CD14-positive monocyte (primary cell): ENCODE measurements around the gene MAGEF1. TPM values are rescaled to one million over a fixed set of nuclear protein-coding genes. Genes with fewer than 3 reads are reported as not detected.

Source experiments
- DNase-seq, 3 donors: peaks; one replicate each; pipeline ENCODE4 v3.0.0-alpha.2; 2011 to 2022
- H2AFZ ChIP-seq: 2 replicates; pipeline ENCODE4 v1.6.0; 2012; ENCODE audit warnings: mild to moderate bottlenecking, low read depth, low read length, inconsistent platforms; ENCODE audit not compliant: insufficient read depth, poor library complexity, severe bottlenecking
- H3K27ac ChIP-seq, 2 donors: 1 replicate in 1 of 2; 2 replicates in 1 of 2; pipeline ENCODE4 v1.5.1; 2012 to 2013; ENCODE audit warnings: low read length in 2 of 2, control low read depth in 1 of 2, inconsistent platforms in 1 of 2, low read depth in 1 of 2, mild to moderate bottlenecking in 1 of 2
- H3K27me3 ChIP-seq, 2 donors: one replicate each; pipeline versions ENCODE4 v1.6.0 to v1.6.1; 2011 to 2013; ENCODE audit warnings: low read length in 2 of 2; ENCODE audit not compliant: control insufficient read depth in 2 of 2, insufficient read depth in 2 of 2
- H3K36me3 ChIP-seq, 2 donors: replicated peaks in 1 of 2; 1 replicate in 1 of 2; 2 replicates in 1 of 2; pipeline versions ENCODE4 v1.5.1 to v1.6.1; 2012 to 2013; ENCODE audit warnings: low read length in 2 of 2, control low read depth in 1 of 2, inconsistent platforms in 1 of 2, mild to moderate bottlenecking in 1 of 2; ENCODE audit not compliant: insufficient read depth in 2 of 2, control insufficient read depth in 1 of 2
- H3K4me1 ChIP-seq, 2 donors: 1 replicate in 1 of 2; 2 replicates in 1 of 2; pipeline versions ENCODE4 v1.5.1 to v1.6.1; 2012 to 2013; ENCODE audit warnings: low read length in 2 of 2, control low read depth in 1 of 2, inconsistent platforms in 1 of 2, mild to moderate bottlenecking in 1 of 2, moderate library complexity in 1 of 2; ENCODE audit not compliant: insufficient read depth in 2 of 2, control insufficient read depth in 1 of 2
- H3K4me2 ChIP-seq: replicated peaks from 2 replicates; pipeline ENCODE3; 2012; ENCODE audit warnings: low read length, moderate library complexity, mild to moderate bottlenecking; ENCODE audit not compliant: poor library complexity, severe bottlenecking; ENCODE audit errors: extremely low read depth
- H3K4me3 ChIP-seq, 3 experiments: fragments of 200-600 bp in 1 of 3; sonication (generic) in 1 of 3; replicated peaks in 1 of 3; 1 replicate in 2 of 3; 2 replicates in 1 of 3; pipeline ENCODE4 v1.5.1; 2011 to 2013; ENCODE audit warnings: low read length in 3 of 3, mild to moderate bottlenecking in 3 of 3, control low read depth in 2 of 3, low read depth in 2 of 3, inconsistent platforms in 1 of 3, moderate library complexity in 1 of 3
- H3K79me2 ChIP-seq: 2 replicates; pipeline ENCODE4 v1.6.0; 2012; ENCODE audit warnings: mild to moderate bottlenecking, control low read depth, inconsistent platforms, low read length, moderate library complexity; ENCODE audit not compliant: insufficient read depth
- H3K9ac ChIP-seq: 2 replicates; pipeline ENCODE4 v1.6.0; 2017; ENCODE audit warnings: low read length, mild to moderate bottlenecking; ENCODE audit not compliant: insufficient read depth, poor library complexity, severe bottlenecking
- H3K9me3 ChIP-seq, 2 donors: replicated peaks in 1 of 2; 1 replicate in 1 of 2; 2 replicates in 1 of 2; pipeline versions ENCODE4 v1.5.1 to v1.6.1; 2012 to 2013; ENCODE audit warnings: low read length in 2 of 2, control low read depth in 1 of 2; ENCODE audit not compliant: control insufficient read depth in 1 of 2, insufficient read depth in 1 of 2
- H4K20me1 ChIP-seq: 2 replicates; pipeline ENCODE4 v1.6.0; 2012; ENCODE audit warnings: mild to moderate bottlenecking, low read length, control low read depth, moderate library complexity; ENCODE audit not compliant: insufficient read depth
- H3K27ac Mint-ChIP-seq, 7 donors: one replicate each; pipeline ENCODE4 v1.8.0; 2020; ENCODE audit warnings: mild to moderate bottlenecking in 7 of 7, mixed read lengths in 7 of 7, moderate library complexity in 6 of 7, inconsistent platforms in 2 of 7
- H3K27me3 Mint-ChIP-seq, 3 donors: one replicate each; pipeline ENCODE4 v1.8.0; 2021 to 2022; ENCODE audit warnings: low read depth in 3 of 3, mild to moderate bottlenecking in 3 of 3, mixed read lengths in 3 of 3, moderate library complexity in 3 of 3, inconsistent platforms in 1 of 3
- H3K36me3 Mint-ChIP-seq, 2 donors: one replicate each; pipeline ENCODE4 v1.8.0; 2020; ENCODE audit warnings: mixed read lengths in 2 of 2, inconsistent platforms in 1 of 2, mild to moderate bottlenecking in 1 of 2
- H3K4me1 Mint-ChIP-seq: one replicate; pipeline ENCODE4 v1.8.0; 2020; ENCODE audit warnings: mild to moderate bottlenecking, mixed read lengths
- H3K4me3 Mint-ChIP-seq, 2 donors: one replicate each; pipeline ENCODE4 v1.8.0; 2020; ENCODE audit warnings: mild to moderate bottlenecking in 2 of 2, mixed read lengths in 2 of 2, moderate library complexity in 1 of 2
- H3K9me3 Mint-ChIP-seq, 7 donors: one replicate each; pipeline ENCODE4 v1.8.0; 2020 to 2022; ENCODE audit warnings: mixed read lengths in 7 of 7, mild to moderate bottlenecking in 6 of 7, moderate library complexity in 6 of 7, inconsistent platforms in 2 of 7
- WGBS: methylation state at CpG from one replicate; pipeline ENCODE4 v1.1.5; 2013; ENCODE audit warnings: missing lambda C conversion rate; ENCODE audit not compliant: insufficient coverage; 5-methylcytosine and 5-hydroxymethylcytosine counted together
- intact Hi-C, 2 donors: fragments of 100-400 bp; cut with micrococcal nuclease; formaldehyde crosslinking; loops; one replicate each; pipeline versions ENCODE4 v1.15.0 to v1.15.1; 2023
- polyA plus RNA-seq, 3 donors: library from polyadenylated mRNA; depleted of rRNA in 1 of 3; unstranded in 2 of 3; stranded (reverse) in 1 of 3; fragments of 300-500 nt in 2 of 3; fragments of >200 nt in 1 of 3; fragmentation: Illumina TruSeq in 2 of 3; gene quantifications; 1 replicate in 2 of 3; 2 replicates in 1 of 3; pipeline ENCODE4 v1.2.3, GENCODE V29; 2012 to 2021
- TF ChIP-seq, protein P1 (sequence below): fragments of 200-600 bp; IDR thresholded peaks from one replicate; pipeline ENCODE4 v1.8.0; 2022; ENCODE audit warnings: antibody characterized with exemption, mild to moderate bottlenecking

MAGEF1 gene
- polyA plus RNA-seq, 3 donors = 1.7 to 14.8 (median 12.2) TPM

DNA sequence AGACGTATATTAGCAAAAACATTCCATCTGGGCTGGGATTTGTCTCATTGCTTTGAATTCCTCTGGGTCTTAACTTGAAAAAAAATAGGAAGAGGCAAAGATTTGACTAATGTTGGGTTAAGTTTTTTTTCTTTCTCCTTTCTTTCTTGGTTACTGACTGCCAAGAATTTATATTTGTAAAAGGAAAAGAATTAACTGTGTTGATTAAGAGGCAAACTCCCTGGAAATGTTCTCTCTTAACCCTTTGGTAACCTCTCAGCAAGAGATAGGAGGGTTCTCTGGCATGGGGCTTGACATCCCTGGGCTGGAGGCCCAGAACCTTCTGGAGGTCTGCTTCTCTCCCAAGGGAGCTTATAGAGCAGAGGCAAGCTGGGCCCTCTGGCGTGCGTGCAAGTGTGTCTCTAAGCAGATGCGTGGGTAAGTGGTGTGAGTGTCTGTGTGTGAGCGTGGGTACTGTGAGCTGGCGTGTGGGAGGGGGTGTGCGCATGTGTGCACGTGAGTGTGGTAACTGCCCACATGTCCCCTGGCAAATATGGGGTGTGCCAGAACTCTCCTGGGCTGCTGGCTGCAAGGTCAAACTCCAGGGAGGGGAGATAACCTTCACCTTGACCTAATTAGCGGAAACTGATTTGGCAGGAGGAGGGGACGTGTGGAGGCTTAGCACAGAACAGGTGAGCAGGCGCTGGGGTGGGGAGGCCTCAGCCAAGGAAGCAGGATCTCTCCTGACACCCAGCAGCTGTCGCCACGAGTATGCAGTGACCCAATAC, 49.4 kb upstream of the MAGEF1 start:
- H3K27ac ChIP-seq = no peak overlapping the region
- no peaks in the 10 kb centered on the region for H3K27me3 ChIP-seq
- intact Hi-C loops = loop anchor here in 1 of 2 donors (10.0 kb wide), 1 partner anchor 46 kb away; the partner anchor contains the start of gene MAGEF1
- no peak overlapping the region for H2AFZ ChIP-seq
- Mint-ChIP-seq H3K27ac (no peak overlapping the region), H3K4me3 (no peak overlapping the region), H3K36me3 (peaks cover 1 to 2% of the 10 kb centered on the region in 2 donors), H3K27me3 (peaks cover 4 to 11% (median 9%) of the 10 kb centered on the region in 3 donors), H3K4me1 (peaks cover 31% of the 10 kb centered on the region), H3K9me3 (no peaks in the 10 kb centered on the region)
- no peaks in the 10 kb centered on the region for H3K9me3 ChIP-seq
- TF ChIP-seq, protein P1, sequence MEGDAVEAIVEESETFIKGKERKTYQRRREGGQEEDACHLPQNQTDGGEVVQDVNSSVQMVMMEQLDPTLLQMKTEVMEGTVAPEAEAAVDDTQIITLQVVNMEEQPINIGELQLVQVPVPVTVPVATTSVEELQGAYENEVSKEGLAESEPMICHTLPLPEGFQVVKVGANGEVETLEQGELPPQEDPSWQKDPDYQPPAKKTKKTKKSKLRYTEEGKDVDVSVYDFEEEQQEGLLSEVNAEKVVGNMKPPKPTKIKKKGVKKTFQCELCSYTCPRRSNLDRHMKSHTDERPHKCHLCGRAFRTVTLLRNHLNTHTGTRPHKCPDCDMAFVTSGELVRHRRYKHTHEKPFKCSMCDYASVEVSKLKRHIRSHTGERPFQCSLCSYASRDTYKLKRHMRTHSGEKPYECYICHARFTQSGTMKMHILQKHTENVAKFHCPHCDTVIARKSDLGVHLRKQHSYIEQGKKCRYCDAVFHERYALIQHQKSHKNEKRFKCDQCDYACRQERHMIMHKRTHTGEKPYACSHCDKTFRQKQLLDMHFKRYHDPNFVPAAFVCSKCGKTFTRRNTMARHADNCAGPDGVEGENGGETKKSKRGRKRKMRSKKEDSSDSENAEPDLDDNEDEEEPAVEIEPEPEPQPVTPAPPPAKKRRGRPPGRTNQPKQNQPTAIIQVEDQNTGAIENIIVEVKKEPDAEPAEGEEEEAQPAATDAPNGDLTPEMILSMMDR = no peak
- H3K36me3 ChIP-seq = no peaks in the 10 kb centered on the region
- no peak overlapping the region for H3K9ac ChIP-seq
- no peak overlapping the region for H3K4me3 ChIP-seq
- peaks cover 25 to 31% of the 10 kb centered on the region in 2 donors for H3K4me1 ChIP-seq
- 95% methylated on average over 9 of the region's 13 CpGs for WGBS
- no peaks in the 10 kb centered on the region for H3K79me2 ChIP-seq
- H4K20me1 ChIP-seq = no peaks in the 10 kb centered on the region
- H3K4me2 ChIP-seq = no peak overlapping the region
- no peak for DNase-seq

DNA sequence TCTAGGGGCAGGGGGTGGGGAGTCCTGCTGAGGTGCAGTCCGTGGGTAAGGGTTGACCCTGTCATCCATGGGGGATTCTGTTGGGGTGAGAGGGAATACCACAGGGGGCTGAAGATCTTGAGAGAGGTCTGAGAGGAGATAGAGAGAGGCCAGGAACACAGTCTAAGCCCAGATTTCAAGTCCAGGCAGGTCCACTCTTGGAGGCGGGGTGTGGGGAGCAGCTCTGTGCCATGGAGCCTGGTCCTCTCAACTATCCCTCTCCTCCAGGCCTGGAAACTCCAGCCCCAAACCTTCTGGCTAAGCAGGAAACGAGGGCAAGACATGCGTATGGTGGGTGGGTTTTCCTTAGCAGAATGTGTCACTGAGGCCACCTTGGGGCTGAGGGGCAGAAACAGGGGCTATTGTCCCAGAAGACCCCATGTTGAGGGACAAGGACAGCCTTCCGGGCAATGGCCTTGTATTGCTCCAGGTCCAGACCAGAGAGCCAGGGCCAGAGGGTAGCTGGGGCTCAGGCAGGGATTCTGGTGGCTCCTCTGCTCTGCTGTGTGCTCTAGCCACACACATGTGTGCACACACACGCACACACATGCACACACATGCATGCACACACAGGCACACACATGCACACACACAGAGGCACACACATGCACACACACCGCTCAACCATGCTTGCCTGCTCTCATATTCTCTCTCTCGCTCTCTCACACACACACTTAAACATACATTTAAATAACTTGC, 48.6 kb upstream of the MAGEF1 start:
- TF ChIP-seq, protein P1 = no peak
- no peaks in the 10 kb centered on the region for H3K27me3 ChIP-seq
- WGBS = 94% methylated on average over 5 of the region's 8 CpGs
- H2AFZ ChIP-seq = no peak overlapping the region
- no peaks in the 10 kb centered on the region for H4K20me1 ChIP-seq
- no peaks in the 10 kb centered on the region for H3K9me3 Mint-ChIP-seq
- peaks cover 18 to 24% of the 10 kb centered on the region in 2 donors for H3K4me1 ChIP-seq
- H3K27me3 Mint-ChIP-seq = peaks cover 6 to 11% (median 9%) of the 10 kb centered on the region in 3 donors
- no peaks in the 10 kb centered on the region for H3K36me3 ChIP-seq
- H3K9ac ChIP-seq = no peak overlapping the region
- H3K9me3 ChIP-seq = no peaks in the 10 kb centered on the region
- no peaks in the 10 kb centered on the region for H3K79me2 ChIP-seq
- H3K4me3 ChIP-seq = no peak overlapping the region
- intact Hi-C loops = loop anchor here in 1 of 2 donors (10.0 kb wide), 1 partner anchor 46 kb away; the partner anchor contains the start of gene MAGEF1
- no peak for DNase-seq
- H3K4me2 ChIP-seq = no peak overlapping the region
- peaks cover 1 to 2% of the 10 kb centered on the region in 2 donors for H3K36me3 Mint-ChIP-seq
- no peak overlapping the region for H3K27ac Mint-ChIP-seq
- H3K4me3 Mint-ChIP-seq = no peak overlapping the region
- H3K4me1 Mint-ChIP-seq = peaks cover 27% of the 10 kb centered on the region
- no peak overlapping the region for H3K27ac ChIP-seq
